PC-9 (cell line): ENCODE results near the gene DRAP1. TPM values are rescaled to one million over a fixed set of nuclear protein-coding genes. Genes with fewer than 3 reads are reported as not detected.
A peak's percentile ranks its signal among the peaks of the same experiment; 100 is the strongest.

Source experiments
- BruUV-seq: library from RNA; stranded (reverse); fragments of 400-500 nt; replicated peaks from 2 replicates; lab custom pipeline; 2021; lab: Mats Ljungman, UMichigan
- CTCF ChIA-PET: fragments of 300-600 bp; sonication (Branson Sonifier 250); formaldehyde crosslinking; loops from one replicate; lab custom pipeline; 2022; ENCODE audit warnings: antibody characterized with exemption; lab: Charles Lee
- POLR2A ChIA-PET: fragments of 300-600 bp; sonication (Branson Sonifier 250); formaldehyde crosslinking; loops from one replicate; lab custom pipeline; 2022; ENCODE audit warnings: antibody characterized with exemption; ENCODE audit not compliant: unreplicated experiment; lab: Charles Lee
- DNase-seq, 2 experiments: peaks; one replicate each; pipeline versions ENCODE4 v3.0.0 to v3.0.0-alpha.2; 2015 to 2022; ENCODE audit warnings: mixed read lengths in 1 of 2
- H2AFZ ChIP-seq: fragments of 200-600 bp; sonication (generic); 2 replicates; pipeline ENCODE4 v1.8.1; 2017; ENCODE audit warnings: antibody characterized with exemption
- H3F3A ChIP-seq: fragments of 200-600 bp; sonication (generic); 2 replicates; pipeline ENCODE4 v1.8.1; 2017; ENCODE audit warnings: antibody characterized with exemption, mild to moderate bottlenecking, low read depth; ENCODE audit not compliant: insufficient read depth
- H3K27ac ChIP-seq: fragments of 200-600 bp; sonication (generic); 2 replicates; pipeline ENCODE4 v1.6.1; 2016; ENCODE audit warnings: mixed run types
- H3K27me3 ChIP-seq: fragments of 200-600 bp; sonication (generic); 2 replicates; pipeline ENCODE4 v1.6.1; 2016; ENCODE audit warnings: low read depth, mixed run types; ENCODE audit not compliant: insufficient read depth
- H3K36me3 ChIP-seq: fragments of 200-600 bp; sonication (generic); 2 replicates; pipeline ENCODE4 v1.6.1; 2016; ENCODE audit warnings: low read depth, mixed run types
- H3K4me1 ChIP-seq: fragments of 200-600 bp; sonication (generic); replicated peaks from 2 replicates; pipeline ENCODE4 v1.6.1; 2016; ENCODE audit warnings: mixed run types; ENCODE audit not compliant: insufficient read depth
- H3K4me2 ChIP-seq: fragments of 200-600 bp; sonication (generic); 2 replicates; pipeline ENCODE4 v1.6.1; 2017; ENCODE audit warnings: mixed run types
- H3K4me3 ChIP-seq: fragments of 200-600 bp; sonication (generic); 2 replicates; pipeline ENCODE4 v1.6.1; 2016; ENCODE audit warnings: mixed run types
- H3K79me2 ChIP-seq: fragments of 200-600 bp; sonication (generic); 2 replicates; pipeline ENCODE4 v1.6.1; 2017; ENCODE audit warnings: low read depth, mixed run types
- H3K9me2 ChIP-seq: fragments of 200-600 bp; sonication (generic); 2 replicates; pipeline ENCODE4 v1.8.1; 2017; ENCODE audit warnings: mild to moderate bottlenecking; ENCODE audit not compliant: insufficient read depth
- H3K9me3 ChIP-seq: fragments of 200-600 bp; sonication (generic); 2 replicates; pipeline ENCODE4 v1.8.1; 2016; ENCODE audit warnings: low read depth; ENCODE audit not compliant: insufficient read depth
- H4K20me1 ChIP-seq: fragments of 200-600 bp; sonication (generic); 2 replicates; pipeline ENCODE4 v1.8.1; 2017; ENCODE audit not compliant: insufficient read depth
- EZH2 ChIP-seq: fragments of 200-600 bp; sonication (generic); IDR thresholded peaks from 2 replicates; pipeline ENCODE4 v1.8.0; 2017; ENCODE audit warnings: antibody characterized with exemption, low read depth
- intact Hi-C: fragments of 100-400 bp; cut with micrococcal nuclease; formaldehyde crosslinking; loops from one replicate; pipeline ENCODE4 v1.10.0; 2022; ENCODE audit not compliant: unreplicated experiment
- total RNA-seq: library from RNA; stranded (reverse); gene quantifications from 2 replicates; pipeline ENCODE4 v1.2.3, GENCODE V29; 2021
- TF ChIP-seq, protein P1 (sequence below): fragments of 200-600 bp; sonication (generic); conservative IDR thresholded peaks from 2 replicates; pipeline ENCODE4 v1.6.1; 2017; ENCODE audit warnings: mixed run types, antibody characterized with exemption, mild to moderate bottlenecking, moderate library complexity

The DRAP1 gene
- total RNA-seq, 1 experiment from 2014 or later, result 220 TPM

DNA sequence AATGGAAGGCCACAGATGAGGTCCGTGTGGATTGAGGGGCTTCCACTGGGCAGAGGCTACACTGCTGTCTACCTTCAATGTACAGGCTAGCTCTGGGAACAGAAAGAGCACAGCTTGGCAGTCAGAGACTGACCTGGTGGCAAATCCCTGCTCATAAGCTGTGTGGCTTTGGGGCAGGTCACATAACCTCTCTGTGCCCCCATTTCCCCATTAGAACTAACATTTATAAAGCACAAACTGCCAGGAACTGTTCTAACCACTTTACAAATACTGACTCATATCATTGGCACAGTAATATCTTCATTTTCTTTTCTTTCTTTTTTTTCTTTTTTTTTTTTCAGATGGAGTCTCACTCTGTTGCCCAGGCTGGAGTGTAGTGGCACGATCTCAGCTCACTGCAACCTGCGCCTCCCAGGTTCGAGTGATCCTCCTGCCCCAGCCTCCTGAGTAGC, 22.2 kb upstream of the DRAP1 start:
- intact Hi-C loops, result no loop called here
- H3K9me3 ChIP-seq, result no peaks in the 10 kb centered on the region
- H3K9me2 ChIP-seq, result no peaks in the 10 kb centered on the region
- peaks cover 80% of the 10 kb centered on the region for H3K79me2 ChIP-seq
- H3K36me3 ChIP-seq, result peaks cover 27% of the 10 kb centered on the region
- CTCF ChIA-PET, result interaction anchor here (1.3 kb wide), 2 partner anchors 9 to 12 kb away, joined by 4 to 10 read pairs; partner anchors contain the start of gene FIBP
- no TSS peak for BruUV-seq
- POLR2A ChIA-PET, result interaction anchor here (0.6 to 2.2 kb wide), 2 partner anchors 19 to 327 kb away, joined by 4 to 34 read pairs; partner anchors contain the start of gene ZNRD2
- H3K4me2 ChIP-seq, result peak overlapping the region; percentile 91
- H2AFZ ChIP-seq, result no peak overlapping the region
- TF ChIP-seq EZH2, result no peak
- TF ChIP-seq, protein P1, sequence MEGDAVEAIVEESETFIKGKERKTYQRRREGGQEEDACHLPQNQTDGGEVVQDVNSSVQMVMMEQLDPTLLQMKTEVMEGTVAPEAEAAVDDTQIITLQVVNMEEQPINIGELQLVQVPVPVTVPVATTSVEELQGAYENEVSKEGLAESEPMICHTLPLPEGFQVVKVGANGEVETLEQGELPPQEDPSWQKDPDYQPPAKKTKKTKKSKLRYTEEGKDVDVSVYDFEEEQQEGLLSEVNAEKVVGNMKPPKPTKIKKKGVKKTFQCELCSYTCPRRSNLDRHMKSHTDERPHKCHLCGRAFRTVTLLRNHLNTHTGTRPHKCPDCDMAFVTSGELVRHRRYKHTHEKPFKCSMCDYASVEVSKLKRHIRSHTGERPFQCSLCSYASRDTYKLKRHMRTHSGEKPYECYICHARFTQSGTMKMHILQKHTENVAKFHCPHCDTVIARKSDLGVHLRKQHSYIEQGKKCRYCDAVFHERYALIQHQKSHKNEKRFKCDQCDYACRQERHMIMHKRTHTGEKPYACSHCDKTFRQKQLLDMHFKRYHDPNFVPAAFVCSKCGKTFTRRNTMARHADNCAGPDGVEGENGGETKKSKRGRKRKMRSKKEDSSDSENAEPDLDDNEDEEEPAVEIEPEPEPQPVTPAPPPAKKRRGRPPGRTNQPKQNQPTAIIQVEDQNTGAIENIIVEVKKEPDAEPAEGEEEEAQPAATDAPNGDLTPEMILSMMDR, result no peak
- H3K4me1 ChIP-seq, result peaks cover 47% of the 10 kb centered on the region
- peak overlapping the region; percentile 96; the same call in 1 of the 2 replicates for H3K4me3 ChIP-seq
- peaks cover 52% of the 10 kb centered on the region for H4K20me1 ChIP-seq
- no peak for DNase-seq
- H3K27ac ChIP-seq, result peak overlapping the region; percentile 95
- no peaks in the 10 kb centered on the region for H3K27me3 ChIP-seq
- H3F3A ChIP-seq, result peaks cover 83% of the 10 kb centered on the region

DNA sequence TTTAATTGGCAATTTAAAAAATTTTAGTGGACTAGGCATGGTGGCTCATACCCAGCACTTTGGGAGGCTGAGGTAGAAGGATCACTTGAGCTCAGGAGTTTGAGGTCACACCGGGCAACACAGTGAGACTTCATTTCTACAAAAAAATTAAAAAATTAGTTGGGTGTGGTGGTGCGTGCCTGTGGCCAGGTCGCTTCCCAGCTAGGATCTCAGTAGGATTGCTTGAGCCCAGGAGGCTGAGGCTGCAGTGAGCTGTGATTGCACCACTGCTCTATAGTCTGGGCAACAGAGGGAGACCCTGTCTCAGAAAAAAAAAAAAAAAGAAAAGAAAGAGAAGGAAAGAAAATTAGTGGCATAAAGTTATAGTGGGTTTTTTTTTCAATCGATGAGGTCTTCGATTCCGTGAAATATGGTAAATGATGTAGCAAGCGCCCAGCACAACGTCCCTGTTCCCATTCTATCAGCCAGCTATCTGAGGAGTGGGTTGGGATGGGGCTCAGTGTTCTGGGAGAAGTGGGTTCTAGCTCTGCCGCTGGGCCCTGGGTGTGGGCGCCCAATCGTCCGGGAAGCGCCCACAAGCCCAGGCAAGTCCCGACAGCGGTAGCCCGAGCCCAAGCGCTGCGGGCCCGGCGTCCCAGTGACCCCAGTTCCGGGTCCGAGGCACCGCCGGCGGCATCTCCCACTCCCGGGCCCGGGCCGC, 20.4 kb upstream of the DRAP1 start:
- Histone ChIP-seq H3K4me3 (peak overlapping the region; percentile 96), H3K27ac (peak overlapping the region; percentile 95), H3F3A (peaks cover 81% of the 10 kb centered on the region), H3K79me2 (peaks cover 69% of the 10 kb centered on the region), H3K4me2 (peak overlapping the region; percentile 91), H2AFZ (no peak overlapping the region), H3K9me3 (no peaks in the 10 kb centered on the region), H3K4me1 (peaks cover 65% of the 10 kb centered on the region), H3K9me2 (no peaks in the 10 kb centered on the region), H3K27me3 (no peaks in the 10 kb centered on the region), H3K36me3 (peaks cover 27% of the 10 kb centered on the region), H4K20me1 (peaks cover 47% of the 10 kb centered on the region)
- no peak for DNase-seq
- CTCF ChIA-PET, result interaction anchor here (0.6 to 1.3 kb wide), 6 partner anchors 10 to 56 kb away, joined by 3 to 13 read pairs (median 8); no protein-coding TSS in a partner anchor
- intact Hi-C loops, result no loop called here
- POLR2A ChIA-PET, result interaction anchor here (0.6 to 2.2 kb wide), 3 partner anchors 9 to 17 kb away, joined by 3 to 34 read pairs (median 4); partner anchors contain the start of genes CCDC85B and FIBP
- no peak for TF ChIP-seq EZH2
- TF ChIP-seq, protein P1, result no peak
- TSS peak; percentile 28 for BruUV-seq

DNA sequence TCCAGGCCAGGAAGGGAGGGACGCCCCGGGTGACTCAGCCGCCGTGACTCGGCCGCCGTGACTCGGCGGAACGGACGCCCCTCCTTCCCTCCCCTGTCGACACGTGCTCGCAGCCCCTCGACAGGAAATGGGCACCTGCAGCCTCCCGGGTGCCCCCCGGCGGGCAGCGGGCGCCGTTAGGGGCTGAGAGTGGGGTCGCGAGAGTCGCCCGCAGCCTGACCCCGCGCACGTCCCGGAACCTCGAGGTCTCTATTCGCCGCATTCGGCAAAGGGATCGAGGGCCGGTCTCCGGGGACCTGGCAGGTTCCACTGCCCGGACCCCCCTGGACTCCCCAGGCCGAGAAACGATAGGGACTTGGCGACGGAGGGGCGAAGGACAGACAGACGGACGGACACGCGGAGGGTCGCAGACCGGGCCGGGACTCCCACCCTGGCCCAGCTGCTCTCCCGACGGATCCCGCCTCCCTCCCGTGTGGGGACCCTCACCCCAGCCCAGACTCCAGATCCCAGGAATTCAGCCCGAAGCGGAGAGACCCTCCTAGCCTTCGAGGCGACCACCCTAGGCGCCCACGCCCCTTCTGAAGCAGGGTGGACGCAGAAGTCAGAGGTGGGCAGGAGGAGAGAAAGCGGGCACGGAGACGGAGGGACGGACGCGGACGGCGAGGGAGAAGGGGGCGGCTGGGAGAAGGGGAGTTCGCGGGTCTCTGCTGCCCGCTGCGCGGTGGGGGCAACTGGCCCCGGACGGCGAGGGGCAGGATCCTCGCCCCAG, 19.7 kb upstream of the DRAP1 start:
- Histone ChIP-seq H3K4me3 (peak overlapping the region; percentile 96), H3K9me3 (no peaks in the 10 kb centered on the region), H4K20me1 (peaks cover 40% of the 10 kb centered on the region), H3K79me2 (peaks cover 62% of the 10 kb centered on the region), H3K27me3 (no peaks in the 10 kb centered on the region), H3K9me2 (no peaks in the 10 kb centered on the region), H3K27ac (peak overlapping the region; percentile 95), H2AFZ (peak overlapping the region; percentile 29; the same call in 1 of the 2 replicates), H3K4me2 (peak overlapping the region; percentile 91), H3K4me1 (peaks cover 71% of the 10 kb centered on the region), H3F3A (peaks cover 80% of the 10 kb centered on the region), H3K36me3 (peaks cover 27% of the 10 kb centered on the region)
- no TSS peak for BruUV-seq
- intact Hi-C loops, result no loop called here
- CTCF ChIA-PET, result interaction anchor here (0.7 kb wide), 1 partner anchor 14 kb away, joined by 5 read pairs; no protein-coding TSS in a partner anchor
- TF ChIP-seq EZH2, result no peak
- TF ChIP-seq, protein P1, result 0 out of 2 replicates have a peak, but pooled peaks have one; percentile 23
- POLR2A ChIA-PET, result interaction anchor here (0.6 to 2.2 kb wide), 3 partner anchors 9 to 16 kb away, joined by 4 to 34 read pairs (median 4); partner anchors contain the start of gene CCDC85B
- DNase-seq, result peak; percentile 75 to 88
